PFSK-1 (cell line): Measurements from ENCODE around the gene FAH.

ENCODE experiments used
- FOXP2 ChIP-seq: optimal IDR thresholded peaks from 2 replicates; pipeline ENCODE3; 2011; ENCODE audit warnings: borderline replicate concordance, control low read depth, inconsistent platforms; ENCODE audit not compliant: insufficient read depth; ENCODE audit errors: extremely low read length, extremely low read depth
- POLR2AphosphoS5 ChIP-seq: IDR thresholded peaks from 2 replicates; pipeline ENCODE4 v1.6.1; 2012; ENCODE audit warnings: low read depth, mild to moderate bottlenecking, control low read depth, low read length, moderate library complexity
- SIN3A ChIP-seq: IDR thresholded peaks from 2 replicates; pipeline ENCODE4 v1.6.1; 2012; ENCODE audit warnings: mild to moderate bottlenecking, low read length, moderate library complexity, borderline replicate concordance; ENCODE audit not compliant: insufficient read depth
- TAF1 ChIP-seq: IDR thresholded peaks from 2 replicates; pipeline ENCODE4 v1.6.1; 2012; ENCODE audit warnings: low read length, control low read depth, borderline replicate concordance; ENCODE audit not compliant: insufficient read depth
- TF ChIP-seq, protein P1 (sequence below), 2 experiments: IDR thresholded peaks; 2 replicates each; pipeline versions ENCODE4 v1.6.1 to v1.8.0; 2011 to 2012; ENCODE audit warnings: low read depth in 2 of 2, low read length in 2 of 2, control low read depth in 1 of 2, inconsistent platforms in 1 of 2, mild to moderate bottlenecking in 1 of 2, moderate library complexity in 1 of 2; ENCODE audit not compliant: insufficient read depth in 1 of 2

DNA sequence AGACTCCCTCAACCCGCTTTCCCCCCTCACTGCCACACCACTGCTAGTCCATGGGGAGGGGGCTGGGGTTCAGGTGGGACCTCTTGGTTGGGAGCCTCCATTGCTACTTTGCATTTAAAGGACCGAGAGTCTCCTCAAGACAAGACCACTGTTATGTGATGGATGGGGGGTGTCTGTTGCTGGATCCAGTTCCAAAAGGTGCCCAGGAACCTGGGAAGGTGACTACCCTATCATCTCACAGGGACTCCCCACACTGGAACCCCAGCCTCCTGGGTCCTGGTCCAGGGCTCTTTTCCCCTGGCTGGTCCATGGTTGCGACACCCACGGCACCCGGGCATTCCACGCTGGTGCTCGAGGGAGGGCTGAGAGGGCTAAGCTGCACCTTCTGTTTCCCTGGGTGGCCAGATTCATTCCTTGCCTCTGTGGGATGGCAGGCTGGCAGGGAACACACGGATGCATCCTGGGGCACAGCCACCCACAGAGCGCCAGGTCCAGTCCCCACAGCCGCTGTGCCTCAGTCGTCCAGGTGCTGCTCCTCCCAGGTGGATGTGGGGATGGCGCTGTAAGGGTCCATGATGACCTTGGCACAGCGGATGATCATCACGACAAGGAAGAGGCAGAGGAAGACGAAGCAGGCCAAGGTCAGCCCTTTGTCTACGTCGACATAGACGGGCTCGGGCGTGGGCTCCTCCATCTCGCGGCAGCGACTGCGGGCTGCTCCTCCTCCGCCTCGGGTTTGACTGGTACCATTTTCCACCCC is 48.6 kb downstream of the FAH start:
- TF ChIP-seq SIN3A (no peak), POLR2AphosphoS5 (no peak), TAF1 (no peak), FOXP2 (no peak)
- TF ChIP-seq, protein P1, sequence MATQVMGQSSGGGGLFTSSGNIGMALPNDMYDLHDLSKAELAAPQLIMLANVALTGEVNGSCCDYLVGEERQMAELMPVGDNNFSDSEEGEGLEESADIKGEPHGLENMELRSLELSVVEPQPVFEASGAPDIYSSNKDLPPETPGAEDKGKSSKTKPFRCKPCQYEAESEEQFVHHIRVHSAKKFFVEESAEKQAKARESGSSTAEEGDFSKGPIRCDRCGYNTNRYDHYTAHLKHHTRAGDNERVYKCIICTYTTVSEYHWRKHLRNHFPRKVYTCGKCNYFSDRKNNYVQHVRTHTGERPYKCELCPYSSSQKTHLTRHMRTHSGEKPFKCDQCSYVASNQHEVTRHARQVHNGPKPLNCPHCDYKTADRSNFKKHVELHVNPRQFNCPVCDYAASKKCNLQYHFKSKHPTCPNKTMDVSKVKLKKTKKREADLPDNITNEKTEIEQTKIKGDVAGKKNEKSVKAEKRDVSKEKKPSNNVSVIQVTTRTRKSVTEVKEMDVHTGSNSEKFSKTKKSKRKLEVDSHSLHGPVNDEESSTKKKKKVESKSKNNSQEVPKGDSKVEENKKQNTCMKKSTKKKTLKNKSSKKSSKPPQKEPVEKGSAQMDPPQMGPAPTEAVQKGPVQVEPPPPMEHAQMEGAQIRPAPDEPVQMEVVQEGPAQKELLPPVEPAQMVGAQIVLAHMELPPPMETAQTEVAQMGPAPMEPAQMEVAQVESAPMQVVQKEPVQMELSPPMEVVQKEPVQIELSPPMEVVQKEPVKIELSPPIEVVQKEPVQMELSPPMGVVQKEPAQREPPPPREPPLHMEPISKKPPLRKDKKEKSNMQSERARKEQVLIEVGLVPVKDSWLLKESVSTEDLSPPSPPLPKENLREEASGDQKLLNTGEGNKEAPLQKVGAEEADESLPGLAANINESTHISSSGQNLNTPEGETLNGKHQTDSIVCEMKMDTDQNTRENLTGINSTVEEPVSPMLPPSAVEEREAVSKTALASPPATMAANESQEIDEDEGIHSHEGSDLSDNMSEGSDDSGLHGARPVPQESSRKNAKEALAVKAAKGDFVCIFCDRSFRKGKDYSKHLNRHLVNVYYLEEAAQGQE (IDR thresholded peaks at IDR 0.05; ENCODE audit: insufficient read depth in 1 of 2, low read depth in 2 of 2, low read length in 2 of 2): no peak
